ENCODE measurements around the gene NR3C2.

- TF ChIP-seq CTCF (IDR thresholded peaks at IDR 0.05 in 2 of 3, conservative IDR thresholded peaks at IDR 0.05 in 1 of 3; ENCODE audit: borderline replicate concordance in 1 of 3, insufficient read depth in 1 of 3, low read depth in 2 of 3, low read length in 2 of 3) (no peak), ZBTB33 (IDR thresholded peaks at IDR 0.05; ENCODE audit: extremely low read depth, insufficient replicate concordance, low read length) (no peak), EZH2 (IDR thresholded peaks at IDR 0.05) (no peak), ELF1 (IDR thresholded peaks at IDR 0.05; ENCODE audit: borderline replicate concordance, low read depth) (no peak)
Measured at GRCh38 chr4:148391056-148391455, 51.2 kb downstream of the NR3C2 start.
